ENCODE data around the gene LTBP4.

DNA sequence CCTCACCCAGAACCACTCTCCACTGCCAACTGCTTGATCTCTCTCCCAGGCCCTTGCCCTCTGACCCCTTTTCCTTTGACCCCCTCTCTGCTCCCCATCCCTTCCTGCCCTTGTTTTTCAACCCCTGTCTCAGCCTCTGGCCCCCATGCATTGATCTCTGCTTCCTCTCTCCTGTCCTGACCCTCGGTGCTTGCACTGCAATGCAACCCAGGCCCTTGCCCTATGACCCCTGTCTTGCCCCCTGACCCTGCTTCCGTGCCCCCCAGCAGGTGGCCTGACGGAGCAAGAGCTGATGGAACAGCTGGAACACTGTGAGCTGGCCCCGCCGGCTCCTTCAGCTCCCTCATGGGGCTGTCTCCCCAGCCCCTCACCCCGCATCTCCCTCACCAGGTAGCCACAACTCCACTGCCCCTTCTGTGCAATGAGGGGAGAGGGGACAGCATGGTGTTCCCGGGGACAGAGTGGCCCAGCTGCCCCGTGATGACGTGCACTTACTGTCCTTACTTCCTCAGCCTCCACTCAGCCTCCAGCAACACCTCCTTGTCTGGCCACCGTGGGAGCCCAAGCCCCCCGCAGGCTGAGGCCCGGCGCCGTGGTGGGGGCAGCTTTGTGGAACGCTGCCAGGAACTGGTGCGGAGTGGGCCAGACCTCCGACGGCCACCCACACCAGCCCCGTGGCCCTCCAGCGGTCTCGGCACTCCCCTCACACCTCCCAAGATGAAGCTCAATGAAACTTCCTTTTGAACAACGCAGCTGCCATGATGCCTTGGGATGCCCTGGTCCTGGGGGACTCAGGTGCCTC, 10.5 kb upstream of the LTBP4 start:
- TF ChIP-seq CTCF (IDR thresholded peaks at IDR 0.05) (no peak), EZH2 (IDR thresholded peaks at IDR 0.05) (no peak)
